Karpas-422 (cell line): ENCODE results near the gene REXO1. TPM values are rescaled to one million over a fixed set of nuclear protein-coding genes. Genes with fewer than 3 reads are reported as not detected.
A peak's percentile ranks its signal among the peaks of the same experiment; 100 is the strongest.

Source experiments
- DNase-seq: peaks from one replicate; pipeline ENCODE4 v3.0.0-alpha.2; 2015
- H2AFZ ChIP-seq: fragments of 200-600 bp; sonication (generic); 2 replicates; pipeline ENCODE4 v1.6.1; 2014; ENCODE audit warnings: antibody characterized with exemption, low read length, mixed read lengths
- H3K27ac ChIP-seq: fragments of 200-600 bp; sonication (generic); 2 replicates; pipeline ENCODE4 v1.5.1; 2014; ENCODE audit warnings: mild to moderate bottlenecking, low read length, moderate library complexity
- H3K27me3 ChIP-seq: fragments of 200-600 bp; sonication (generic); 2 replicates; pipeline ENCODE4 v1.6.1; 2014; ENCODE audit warnings: low read length, mixed read lengths
- H3K36me3 ChIP-seq: fragments of 200-600 bp; sonication (generic); 2 replicates; pipeline ENCODE4 v1.6.1; 2014; ENCODE audit warnings: low read length, mixed read lengths; ENCODE audit not compliant: insufficient read depth
- H3K4me1 ChIP-seq: fragments of 200-600 bp; sonication (generic); 2 replicates; pipeline ENCODE4 v1.6.1; 2014; ENCODE audit warnings: mild to moderate bottlenecking, low read length, mixed read lengths
- H3K4me2 ChIP-seq: fragments of 200-600 bp; sonication (generic); 2 replicates; pipeline ENCODE4 v1.6.1; 2014; ENCODE audit warnings: low read length, low read depth, mild to moderate bottlenecking; ENCODE audit not compliant: poor library complexity, severe bottlenecking
- H3K4me3 ChIP-seq: fragments of 200-600 bp; sonication (generic); 2 replicates; pipeline ENCODE4 v1.5.1; 2014; ENCODE audit warnings: mild to moderate bottlenecking, antibody characterized with exemption, low read length, mixed read lengths
- H3K79me2 ChIP-seq: fragments of 200-600 bp; sonication (generic); 2 replicates; pipeline ENCODE4 v1.6.1; 2014; ENCODE audit warnings: mild to moderate bottlenecking, low read length, mixed read lengths
- H3K9ac ChIP-seq: fragments of 200-600 bp; sonication (generic); 2 replicates; pipeline ENCODE4 v1.6.0; 2014; ENCODE audit warnings: low read length
- H3K9me2 ChIP-seq: fragments of 200-600 bp; sonication (generic), shearing (Covaris generic); replicated peaks from 2 replicates; pipeline ENCODE4 v1.6.0; 2014; ENCODE audit warnings: mild to moderate bottlenecking, low read length, moderate library complexity; ENCODE audit not compliant: insufficient read depth
- H3K9me3 ChIP-seq: fragments of 300-700, 200-600 bp; sonication (generic); 2 replicates; pipeline ENCODE4 v1.6.1; 2014; ENCODE audit warnings: low read length, mixed read lengths
- H4K20me1 ChIP-seq: fragments of 200-600 bp; sonication (generic); 2 replicates; pipeline ENCODE4 v1.6.1; 2014; ENCODE audit warnings: mild to moderate bottlenecking, antibody characterized with exemption, low read length, low read depth; ENCODE audit not compliant: insufficient read depth
- total RNA-seq: library from RNA; depleted of rRNA; stranded (reverse); fragments of >200 nt; shearing (Covaris generic); gene quantifications from 2 replicates; pipeline ENCODE4 v1.2.3, GENCODE V29; 2014; ENCODE audit warnings: low replicate concordance; rRNA removed

REXO1 gene
- total RNA-seq, 1 experiment from 2014 or later, result 15.7 TPM

DNA sequence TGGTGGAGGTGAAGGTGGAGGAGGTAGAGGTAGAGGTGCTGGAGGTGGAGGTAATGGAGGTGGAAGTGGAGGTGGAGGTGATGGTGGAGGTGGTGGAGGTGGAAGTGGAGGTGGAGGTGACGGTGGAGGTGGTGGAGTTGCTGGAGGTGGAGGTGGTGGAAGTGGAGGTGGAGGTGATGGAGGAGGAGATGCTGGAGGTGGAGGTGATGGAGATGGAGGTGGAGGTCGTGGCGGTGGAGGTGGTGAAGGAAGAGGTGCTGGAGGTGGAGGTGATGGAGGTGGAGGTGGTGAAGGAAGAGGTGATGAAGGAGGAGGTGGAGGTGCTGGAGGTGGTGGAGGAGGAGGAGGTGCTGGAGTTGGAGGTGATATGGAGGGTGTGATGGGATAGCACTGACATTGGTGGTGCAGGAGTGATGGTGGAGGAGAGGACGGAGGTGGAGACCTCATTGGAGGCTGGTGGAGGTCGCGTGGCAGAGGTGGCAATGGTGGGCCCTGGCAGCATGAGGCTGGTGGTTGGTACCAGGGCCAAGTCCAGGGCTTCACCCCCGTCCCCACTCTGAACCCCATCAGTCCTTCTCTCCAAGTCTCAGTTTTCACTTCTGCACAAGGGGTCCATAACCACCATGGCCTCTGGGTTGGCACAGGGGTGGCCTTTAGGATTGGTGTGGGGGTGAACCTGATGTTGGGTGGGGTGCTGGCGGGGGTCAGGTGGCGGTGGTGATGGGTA lies 79.2 kb downstream of the REXO1 start:
- no peak for DNase-seq
- H2AFZ ChIP-seq, result no peak overlapping the region
- H3K36me3 ChIP-seq, result no peaks in the 10 kb centered on the region
- H3K9me3 ChIP-seq, result no peaks in the 10 kb centered on the region
- H3K27me3 ChIP-seq, result no peaks in the 10 kb centered on the region
- no peaks in the 10 kb centered on the region for H4K20me1 ChIP-seq
- no peak overlapping the region for H3K27ac ChIP-seq
- no peaks in the 10 kb centered on the region for H3K9me2 ChIP-seq
- H3K79me2 ChIP-seq, result no peaks in the 10 kb centered on the region
- peaks cover 12% of the 10 kb centered on the region for H3K4me1 ChIP-seq
- H3K4me3 ChIP-seq, result no peak overlapping the region
- H3K9ac ChIP-seq, result no peak overlapping the region
- no peak overlapping the region for H3K4me2 ChIP-seq

DNA sequence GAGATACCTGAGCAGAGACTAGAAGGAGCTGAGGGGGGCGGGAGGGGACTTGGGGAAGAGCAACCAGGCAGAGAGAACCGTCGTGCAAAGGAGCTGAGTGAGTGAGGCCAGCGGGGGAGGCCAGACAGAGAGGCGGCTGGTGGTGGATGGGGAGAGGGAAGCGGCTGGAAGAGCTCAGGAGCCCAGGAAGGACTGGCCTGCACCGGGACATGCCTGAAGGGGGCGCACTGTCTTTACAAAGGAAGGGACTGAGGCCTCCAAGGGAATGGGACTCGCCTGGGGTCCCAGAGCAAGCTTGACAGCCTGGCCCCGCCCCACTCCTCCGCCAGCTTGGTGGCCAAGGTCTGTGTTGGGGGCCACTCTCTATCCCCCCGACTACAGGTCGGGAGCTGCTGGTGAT lies 80.0 kb downstream of the REXO1 start:
- Histone ChIP-seq H3K4me3 (no peak overlapping the region), H3K9ac (no peak overlapping the region), H3K4me2 (no peak overlapping the region), H2AFZ (no peak overlapping the region), H4K20me1 (no peaks in the 10 kb centered on the region), H3K9me3 (no peaks in the 10 kb centered on the region), H3K27me3 (no peaks in the 10 kb centered on the region), H3K9me2 (no peaks in the 10 kb centered on the region), H3K36me3 (no peaks in the 10 kb centered on the region), H3K4me1 (peaks cover 12% of the 10 kb centered on the region), H3K79me2 (no peaks in the 10 kb centered on the region), H3K27ac (no peak overlapping the region)
- DNase-seq, result no peak

DNA sequence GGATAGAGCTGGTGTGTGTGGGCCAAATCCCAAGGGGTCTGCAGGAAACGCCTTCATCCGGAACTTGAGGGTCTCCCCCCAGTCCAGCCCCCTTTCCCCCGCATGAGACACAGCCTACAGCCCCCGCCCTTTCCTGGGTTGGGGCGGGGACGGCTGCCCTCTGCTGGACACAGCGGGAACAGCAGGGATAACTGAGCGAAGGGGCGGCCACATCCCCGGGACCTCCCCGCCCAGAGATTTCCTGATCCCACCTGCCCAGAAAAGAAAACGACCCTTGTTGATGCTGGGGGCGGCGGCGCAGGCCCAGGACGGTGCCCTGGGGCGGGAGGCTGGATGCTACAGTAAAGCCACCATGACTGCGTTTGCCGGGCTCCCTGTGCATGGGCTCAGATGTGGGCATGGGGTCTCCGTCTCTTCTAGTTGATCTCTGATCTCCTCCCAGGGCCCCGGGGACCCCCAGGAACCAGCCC lies 80.8 kb downstream of the REXO1 start:
- Histone ChIP-seq H2AFZ (peak overlapping the region; percentile 17; the same call in 1 of the 2 replicates), H3K4me3 (peak overlapping the region; percentile 15; the same call in 1 of the 2 replicates), H3K4me2 (peak overlapping the region; percentile 45), H3K9me3 (no peaks in the 10 kb centered on the region), H3K27ac (no peak overlapping the region), H3K36me3 (no peaks in the 10 kb centered on the region), H4K20me1 (no peaks in the 10 kb centered on the region), H3K4me1 (peaks cover 12% of the 10 kb centered on the region), H3K9ac (peak overlapping the region; percentile 52; the same call in 1 of the 2 replicates), H3K79me2 (no peaks in the 10 kb centered on the region), H3K9me2 (no peaks in the 10 kb centered on the region), H3K27me3 (no peaks in the 10 kb centered on the region)
- DNase-seq, result peak; percentile 85

DNA sequence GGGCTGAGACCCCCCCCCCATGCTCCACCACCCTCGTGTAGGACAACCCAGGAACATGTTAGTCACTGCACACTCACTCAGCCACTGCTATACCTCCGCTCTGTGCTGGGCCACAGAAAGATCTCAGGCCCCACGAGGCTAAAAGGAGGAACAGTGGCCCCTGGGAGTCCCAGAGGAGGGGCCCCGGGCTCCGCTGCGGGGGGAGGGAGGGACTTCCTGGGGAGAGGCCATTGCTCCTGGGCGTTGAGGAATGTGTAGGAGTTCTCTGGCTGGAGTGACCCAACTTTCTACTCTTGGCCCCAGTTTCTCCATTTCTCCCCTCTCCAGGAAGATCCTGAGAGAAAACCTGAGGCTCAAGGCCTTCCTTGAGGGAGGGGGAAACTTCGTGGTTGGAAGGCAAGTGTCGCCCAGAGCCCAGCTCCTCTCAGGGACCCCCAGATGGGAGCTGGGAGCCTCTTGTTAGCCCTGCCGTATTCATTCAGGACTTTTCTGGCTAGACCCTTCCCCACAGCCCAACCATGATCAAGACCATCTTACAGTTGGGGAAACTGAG lies 81.4 kb downstream of the REXO1 start:
- peak; percentile 81 for DNase-seq
- Histone ChIP-seq H2AFZ (peak overlapping the region; percentile 17; the same call in 1 of the 2 replicates), H3K4me2 (peak overlapping the region; percentile 45), H4K20me1 (no peaks in the 10 kb centered on the region), H3K79me2 (no peaks in the 10 kb centered on the region), H3K9me3 (no peaks in the 10 kb centered on the region), H3K4me1 (peaks cover 12% of the 10 kb centered on the region), H3K27ac (no peak overlapping the region), H3K27me3 (no peaks in the 10 kb centered on the region), H3K4me3 (peak overlapping the region; percentile 15; the same call in 1 of the 2 replicates), H3K9me2 (no peaks in the 10 kb centered on the region), H3K36me3 (no peaks in the 10 kb centered on the region), H3K9ac (peak overlapping the region; percentile 52)

DNA sequence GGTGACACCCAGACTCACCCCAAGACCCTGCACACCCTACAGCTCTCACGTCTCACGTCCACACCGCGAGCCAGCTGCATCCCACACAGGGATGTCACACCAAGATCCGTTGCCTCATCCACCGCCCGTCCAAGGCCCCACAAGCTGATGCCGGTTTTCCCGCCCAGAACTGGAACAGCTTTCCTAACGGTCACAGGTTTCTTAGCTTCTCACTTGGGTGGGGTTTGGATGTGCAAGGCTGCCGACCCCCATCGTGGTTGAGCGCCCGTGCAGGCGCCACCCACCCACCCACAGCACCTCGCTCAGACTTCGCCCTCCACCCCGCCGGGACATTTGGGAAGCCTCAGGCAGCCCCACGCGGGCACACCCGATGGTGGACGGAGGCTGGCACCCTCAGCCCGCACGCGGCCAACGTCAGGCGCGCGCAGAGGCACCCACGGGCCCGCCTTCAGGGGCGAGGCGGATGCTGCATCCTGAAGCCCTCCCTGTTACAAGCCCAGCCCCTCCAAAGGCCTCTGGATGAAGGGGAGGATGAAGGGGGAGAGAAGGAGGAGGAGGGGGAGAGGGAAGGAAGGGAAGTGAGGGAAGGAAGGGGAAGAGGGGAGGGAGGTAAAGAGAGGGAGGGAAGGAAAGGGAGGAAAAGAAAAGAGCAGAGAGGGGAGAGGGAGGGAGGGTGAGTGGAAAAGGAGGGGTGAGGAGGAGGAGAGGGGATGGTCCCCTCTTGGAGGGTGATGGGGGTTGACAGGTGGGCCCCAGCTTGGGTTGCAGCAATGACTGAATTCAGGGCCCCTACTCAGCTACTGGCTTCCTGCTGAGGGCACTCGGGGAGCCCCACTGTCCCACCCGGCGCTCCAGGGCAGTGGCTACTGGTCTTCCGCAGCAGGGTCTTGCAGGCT lies 82.1 kb downstream of the REXO1 start:
- Histone ChIP-seq H3K27me3 (no peaks in the 10 kb centered on the region), H3K9me2 (no peaks in the 10 kb centered on the region), H3K27ac (no peak overlapping the region), H3K36me3 (no peaks in the 10 kb centered on the region), H3K4me1 (peaks cover 12% of the 10 kb centered on the region), H2AFZ (peak overlapping the region; percentile 17; the same call in 1 of the 2 replicates), H4K20me1 (no peaks in the 10 kb centered on the region), H3K4me3 (no peak overlapping the region), H3K9me3 (no peaks in the 10 kb centered on the region), H3K9ac (peak overlapping the region; percentile 52), H3K4me2 (peak overlapping the region; percentile 45), H3K79me2 (no peaks in the 10 kb centered on the region)
- DNase-seq, result no peak

Other genes starting within 250 kb of the REXO1 start
- 106 and 170 TPM in 2 replicates for gene UQCR11, start 243.0 kb downstream of the REXO1 start, total RNA-seq
- 91.5 and 284 TPM in 2 replicates for gene TCF3, start 195.9 kb downstream of the REXO1 start, total RNA-seq
- gene ONECUT3, start 95.0 kb downstream of the REXO1 start, total RNA-seq, result not detected in 2 replicates
- 1.0 and 6.0 TPM in 2 replicates for gene ATP8B3, start 36.2 kb downstream of the REXO1 start, total RNA-seq
- gene KLF16, start 15.1 kb upstream of the REXO1 start, total RNA-seq, result 12.8 and 13.2 TPM in 2 replicates
- 52.5 and 110 TPM in 2 replicates for gene ABHD17A, start 37.0 kb upstream of the REXO1 start, total RNA-seq
- 1.2 and 5.2 TPM in 2 replicates for gene ADAT3, start 56.9 kb upstream of the REXO1 start, total RNA-seq
- 18.4 and 23.8 TPM in 2 replicates for gene SCAMP4, start 56.9 kb upstream of the REXO1 start, total RNA-seq
- gene CSNK1G2, start 92.7 kb upstream of the REXO1 start, total RNA-seq, result 57.1 and 102 TPM in 2 replicates
- 66.8 and 112 TPM in 2 replicates for gene BTBD2, start 167.2 kb upstream of the REXO1 start, total RNA-seq
- gene MKNK2, start 202.8 kb upstream of the REXO1 start, total RNA-seq, result 526 and 862 TPM in 2 replicates
- 153 and 219 TPM in 2 replicates for gene MOB3A, start 247.8 kb upstream of the REXO1 start, total RNA-seq
- 285 and 487 TPM in 2 replicates for gene IZUMO4, start 248.4 kb upstream of the REXO1 start, total RNA-seq